Tibial nerve (tissue), 4 donors: Measurements from ENCODE around the gene EXOC6B. TPM values are rescaled to one million over a fixed set of nuclear protein-coding genes. Genes with fewer than 3 reads are reported as not detected.
A peak's percentile ranks its signal among the peaks of the same experiment; 100 is the strongest.

Experiments used
- DNase-seq, 2 donors: peaks; one replicate each; pipeline ENCODE4 v3.0.0-alpha.2; 2019; ENCODE audit warnings: low spot score in 2 of 2
- H3K27ac ChIP-seq, 4 donors: fragments of 200-600 bp; sonication (generic) in 3 of 4; one replicate each; pipeline ENCODE4 v1.5.1; 2017 to 2019; ENCODE audit warnings: mild to moderate bottlenecking in 1 of 4
- H3K27me3 ChIP-seq, 2 donors: fragments of 200-600 bp; sonication (generic) in 1 of 2; one replicate each; pipeline versions ENCODE4 v1.5.1 to v1.6.0; 2017 to 2019
- H3K36me3 ChIP-seq, 3 donors: fragments of 200-600 bp; sonication (generic); one replicate each; pipeline ENCODE4 v1.5.1; 2018 to 2019
- H3K4me1 ChIP-seq, 4 donors: fragments of 200-600 bp; sonication (generic) in 3 of 4; one replicate each; pipeline ENCODE4 v1.5.1; 2017 to 2019
- H3K4me3 ChIP-seq, 4 donors: fragments of 200-600 bp; sonication (generic) in 3 of 4; one replicate each; pipeline ENCODE4 v1.5.1; 2017 to 2019; ENCODE audit warnings: mild to moderate bottlenecking in 1 of 4, moderate library complexity in 1 of 4
- H3K9me3 ChIP-seq, 4 donors: fragments of 200-600 bp; sonication (generic) in 3 of 4; one replicate each; pipeline ENCODE4 v1.5.1; 2017 to 2019
- EP300 ChIP-seq, 2 donors: sonication (generic); formaldehyde crosslinking; IDR thresholded peaks; one replicate each; pipeline ENCODE4 v1.6.1; 2017; ENCODE audit warnings: antibody characterized with exemption in 2 of 2, mild to moderate bottlenecking in 1 of 2
- POLR2A ChIP-seq, 2 donors: fragments of 450-650 bp; IDR thresholded peaks; one replicate each; pipeline ENCODE4 v1.6.1; 2017; ENCODE audit warnings: antibody characterized with exemption in 2 of 2, mild to moderate bottlenecking in 2 of 2, moderate library complexity in 2 of 2
- WGBS, 2 donors: methylation state at CpG; one replicate each; pipeline ENCODE4 v1.1.5; 2018; 5-methylcytosine and 5-hydroxymethylcytosine counted together
- total RNA-seq, 4 donors: library from RNA; depleted of rRNA; stranded (reverse); fragments of >200 nt; gene quantifications; one replicate each; pipeline ENCODE4 v1.1.0, GENCODE V29; 2016
- TF ChIP-seq, protein P1 (sequence below), 5 experiments: fragments of 200-600 bp in 3 of 5; fragments of 450-650 bp in 2 of 5; sonication (generic) in 3 of 5; IDR thresholded peaks; one replicate each; pipeline ENCODE4 v1.5.1; 2016 to 2019; ENCODE audit warnings: antibody characterized with exemption in 5 of 5, mild to moderate bottlenecking in 3 of 5, moderate library complexity in 2 of 5

Gene EXOC6B
- total RNA-seq, 4 donors from 2014 or later = 22.1 to 41.1 (median 30.3) TPM

DNA sequence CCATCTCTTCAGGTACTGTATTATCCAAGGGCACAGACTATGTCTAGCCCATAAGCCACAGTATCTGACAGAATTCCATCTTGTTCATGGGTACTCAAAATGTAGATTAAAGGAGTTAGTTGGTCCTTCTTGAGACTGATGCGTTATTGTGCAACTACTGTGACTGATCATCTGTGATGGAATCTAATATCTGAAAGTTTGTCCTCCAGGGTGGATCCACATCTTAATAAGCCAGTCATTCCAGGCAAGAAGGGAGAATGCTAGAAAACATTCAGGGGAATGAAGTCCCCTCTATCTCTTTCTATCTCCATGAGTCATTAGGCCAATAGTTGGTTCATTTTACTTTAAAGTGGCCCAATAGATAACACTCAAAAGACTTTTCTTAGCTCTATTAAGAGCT, 252.6 kb downstream of the EXOC6B start:
- 92 to 100% methylated on average over 1 of the region's 1 CpG for WGBS, 2 donors
- no peak overlapping the region for H3K4me3 ChIP-seq

DNA sequence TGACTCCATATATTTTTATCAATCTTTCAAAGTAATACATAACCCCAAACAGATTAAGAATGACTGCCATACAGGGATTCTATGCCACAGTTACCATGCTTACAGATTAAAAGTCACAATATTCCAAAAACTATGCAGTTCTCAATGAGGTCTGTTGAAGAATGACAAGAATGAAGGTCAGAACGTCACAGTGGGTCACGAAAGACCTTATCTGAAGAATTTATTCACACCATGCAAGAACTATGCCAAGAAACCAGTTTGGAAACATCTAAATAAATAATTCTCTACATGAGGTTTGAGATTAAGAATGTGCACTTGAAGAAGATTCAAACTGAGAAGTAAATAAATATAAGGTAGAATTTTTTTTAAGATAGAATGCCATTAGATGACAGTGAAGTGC, 253.3 kb downstream of the EXOC6B start:
- Histone ChIP-seq H3K4me3 (no peak overlapping the region), H3K27ac (no peak overlapping the region), H3K4me1 (peaks cover 0 to 11% (median 6%) of the 10 kb centered on the region in 4 donors), H3K9me3 (no peaks in the 10 kb centered on the region), H3K36me3 (no peaks in the 10 kb centered on the region), H3K27me3 (no peaks in the 10 kb centered on the region)
- 37 to 44% methylated on average over 2 of the region's 2 CpGs for WGBS, 2 donors
- TF ChIP-seq EP300 (IDR thresholded peaks at IDR 0.05) (no peak), POLR2A (IDR thresholded peaks at IDR 0.05) (no peak)
- TF ChIP-seq, protein P1, sequence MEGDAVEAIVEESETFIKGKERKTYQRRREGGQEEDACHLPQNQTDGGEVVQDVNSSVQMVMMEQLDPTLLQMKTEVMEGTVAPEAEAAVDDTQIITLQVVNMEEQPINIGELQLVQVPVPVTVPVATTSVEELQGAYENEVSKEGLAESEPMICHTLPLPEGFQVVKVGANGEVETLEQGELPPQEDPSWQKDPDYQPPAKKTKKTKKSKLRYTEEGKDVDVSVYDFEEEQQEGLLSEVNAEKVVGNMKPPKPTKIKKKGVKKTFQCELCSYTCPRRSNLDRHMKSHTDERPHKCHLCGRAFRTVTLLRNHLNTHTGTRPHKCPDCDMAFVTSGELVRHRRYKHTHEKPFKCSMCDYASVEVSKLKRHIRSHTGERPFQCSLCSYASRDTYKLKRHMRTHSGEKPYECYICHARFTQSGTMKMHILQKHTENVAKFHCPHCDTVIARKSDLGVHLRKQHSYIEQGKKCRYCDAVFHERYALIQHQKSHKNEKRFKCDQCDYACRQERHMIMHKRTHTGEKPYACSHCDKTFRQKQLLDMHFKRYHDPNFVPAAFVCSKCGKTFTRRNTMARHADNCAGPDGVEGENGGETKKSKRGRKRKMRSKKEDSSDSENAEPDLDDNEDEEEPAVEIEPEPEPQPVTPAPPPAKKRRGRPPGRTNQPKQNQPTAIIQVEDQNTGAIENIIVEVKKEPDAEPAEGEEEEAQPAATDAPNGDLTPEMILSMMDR (IDR thresholded peaks at IDR 0.05) = no peak
- no peak for DNase-seq

More for the DNA sequence above, 252.6 kb downstream of the EXOC6B start:
- H3K27ac ChIP-seq = no peak overlapping the region
- no peaks in the 10 kb centered on the region for H3K27me3 ChIP-seq
- no peak for DNase-seq
- no peaks in the 10 kb centered on the region for H3K36me3 ChIP-seq
- TF ChIP-seq POLR2A (IDR thresholded peaks at IDR 0.05) (no peak), EP300 (IDR thresholded peaks at IDR 0.05) (no peak)
- TF ChIP-seq, protein P1 (IDR thresholded peaks at IDR 0.05) = no peak
- H3K4me1 ChIP-seq = peaks cover 0 to 12% (median 7%) of the 10 kb centered on the region in 4 donors
- H3K9me3 ChIP-seq = no peaks in the 10 kb centered on the region

DNA sequence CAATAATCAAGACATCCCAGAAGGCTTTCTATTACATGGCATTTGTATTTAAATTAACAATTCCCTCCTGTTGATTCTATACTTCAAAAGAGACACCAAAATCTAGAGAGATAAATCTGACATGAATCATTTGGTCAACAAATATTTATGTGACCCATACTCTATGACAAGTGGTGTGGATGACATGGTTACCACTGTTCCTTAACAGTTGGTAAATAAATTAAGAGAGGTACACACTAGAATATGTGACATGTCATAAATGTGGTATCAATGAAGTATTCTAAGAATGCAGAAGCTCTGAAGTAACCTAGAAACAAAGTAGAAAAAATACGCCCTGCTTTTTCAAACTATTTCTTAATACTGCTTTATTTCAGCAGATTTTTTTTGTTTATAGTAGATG, 255.4 kb downstream of the EXOC6B start:
- Histone ChIP-seq H3K4me3 (no peak overlapping the region), H3K27me3 (no peaks in the 10 kb centered on the region), H3K27ac (no peak overlapping the region), H3K4me1 (no peaks in the 10 kb centered on the region), H3K9me3 (no peaks in the 10 kb centered on the region), H3K36me3 (no peaks in the 10 kb centered on the region)
- DNase-seq = no peak
- TF ChIP-seq, protein P1 (IDR thresholded peaks at IDR 0.05) = no peak
- TF ChIP-seq POLR2A (IDR thresholded peaks at IDR 0.05) = no peak
- no peak for TF ChIP-seq EP300 (IDR thresholded peaks at IDR 0.05)
- WGBS, 2 donors = 94 to 95% methylated on average over 1 of the region's 1 CpG

DNA sequence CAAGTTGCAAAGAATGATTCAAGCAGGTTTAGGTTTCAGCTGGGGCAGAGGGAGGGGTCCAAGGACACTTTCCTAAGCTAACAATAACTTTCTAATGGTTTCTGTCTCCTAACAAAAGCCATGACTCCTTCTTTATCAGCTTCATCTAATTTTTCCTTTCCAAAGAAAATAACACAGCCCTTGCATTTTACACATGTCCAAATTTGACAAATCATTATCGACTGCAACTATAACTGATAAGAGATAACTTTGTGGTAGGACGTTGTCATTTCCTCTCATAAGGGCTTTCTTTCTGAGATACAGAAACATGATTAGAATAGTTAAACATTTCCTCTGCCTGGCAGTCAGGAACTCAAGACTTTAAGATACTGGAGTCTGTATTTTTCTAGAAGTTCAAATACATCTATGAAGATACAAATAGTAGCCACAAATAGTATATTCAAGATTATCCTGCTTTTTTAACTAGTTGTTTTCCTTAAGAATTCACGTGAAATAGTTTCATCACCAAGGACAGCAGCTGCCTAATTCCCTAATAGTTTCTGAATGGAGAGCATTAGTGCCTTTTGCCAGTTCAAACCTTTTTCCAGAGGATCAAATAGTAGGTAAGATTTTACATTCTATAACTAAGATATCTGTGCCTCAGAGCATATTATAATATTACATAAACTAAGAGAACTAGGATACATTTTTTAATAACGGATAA, 263.2 kb downstream of the EXOC6B start:
- TF ChIP-seq POLR2A (IDR thresholded peaks at IDR 0.05) (no peak), EP300 (IDR thresholded peaks at IDR 0.05) (no peak)
- TF ChIP-seq, protein P1 (IDR thresholded peaks at IDR 0.05) = no peak
- no peak for DNase-seq
- Histone ChIP-seq H3K4me1 (peaks cover 0 to 27% (median 8%) of the 10 kb centered on the region in 4 donors), H3K9me3 (no peaks in the 10 kb centered on the region), H3K27ac (peak overlapping the region in 1 of 4 donors; percentile 46), H3K36me3 (peaks cover 0 to 6% (median 0%) of the 10 kb centered on the region in 3 donors), H3K4me3 (no peak overlapping the region), H3K27me3 (no peaks in the 10 kb centered on the region)
- WGBS, 2 donors = 38 to 39% methylated on average over 4 of the region's 4 CpGs

DNA sequence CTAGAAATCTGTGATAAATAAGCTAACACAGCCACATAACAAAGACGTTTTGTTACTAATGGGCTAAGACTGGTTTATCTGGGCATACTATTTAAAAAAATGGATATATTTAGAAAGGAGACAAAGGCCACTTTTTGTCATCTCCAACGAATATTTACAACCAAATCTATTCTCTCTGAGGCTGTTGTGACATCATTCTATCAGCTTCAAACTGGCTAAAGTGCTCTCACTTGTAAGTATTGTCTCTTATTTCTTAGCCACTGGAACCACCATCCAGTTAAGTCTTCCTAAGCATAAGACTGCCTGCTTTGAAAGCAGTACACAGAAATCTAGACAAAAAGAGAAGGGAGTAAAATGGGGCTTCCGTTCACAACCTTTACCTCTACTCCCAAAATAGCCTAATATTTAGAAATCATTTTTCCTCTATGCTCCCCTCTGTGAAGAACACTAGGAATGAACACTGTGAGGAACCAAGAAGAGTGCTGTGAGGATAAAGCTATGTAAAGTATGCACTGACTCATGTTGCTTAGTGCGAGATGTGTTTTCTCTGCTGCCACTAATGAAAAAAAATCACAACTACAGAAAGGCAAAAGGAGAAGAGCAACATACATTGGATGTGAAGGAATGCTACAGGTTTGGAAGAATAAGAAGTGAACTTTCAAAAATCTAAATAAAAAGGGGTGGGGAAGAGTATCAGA, 264.1 kb downstream of the EXOC6B start:
- Histone ChIP-seq H3K9me3 (no peaks in the 10 kb centered on the region), H3K27ac (peak overlapping the region in 2 of 4 donors; percentile 30 to 46), H3K36me3 (peaks cover 0 to 6% (median 0%) of the 10 kb centered on the region in 3 donors), H3K4me1 (peaks cover 0 to 27% (median 8%) of the 10 kb centered on the region in 4 donors), H3K4me3 (no peak overlapping the region), H3K27me3 (no peaks in the 10 kb centered on the region)
- WGBS, 2 donors = 26 to 31% methylated on average over 4 of the region's 4 CpGs
- no peak for DNase-seq
- TF ChIP-seq POLR2A (IDR thresholded peaks at IDR 0.05) = no peak
- no peak for TF ChIP-seq EP300 (IDR thresholded peaks at IDR 0.05)
- TF ChIP-seq, protein P1 (IDR thresholded peaks at IDR 0.05) = no peak
